Stimulated activated CD8-positive, alpha-beta memory T cell treated with anti-CD3 and anti-CD28 coated beads, Interleukin-7, amount 100 ng/mL, for 24 hours (primary cell): ENCODE measurements around the gene CACNG5.

Source experiments
- DNase-seq: peaks from one replicate; pipeline ENCODE4 v3.0.0-alpha.2; 2020; ENCODE audit warnings: low read depth

CACNG5 gene, protein sequence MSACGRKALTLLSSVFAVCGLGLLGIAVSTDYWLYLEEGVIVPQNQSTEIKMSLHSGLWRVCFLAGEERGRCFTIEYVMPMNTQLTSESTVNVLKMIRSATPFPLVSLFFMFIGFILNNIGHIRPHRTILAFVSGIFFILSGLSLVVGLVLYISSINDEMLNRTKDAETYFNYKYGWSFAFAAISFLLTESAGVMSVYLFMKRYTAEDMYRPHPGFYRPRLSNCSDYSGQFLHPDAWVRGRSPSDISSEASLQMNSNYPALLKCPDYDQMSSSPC

GRCh38 chr17:66834919-66835454 lies at the start of gene CACNG5:
Gene CACNG5, plus strand, starts transcription at chr17:66835117. Its CDS starts 42,216 bp downstream, at chr17:66877333.
- DNase-seq: no peak

DNA sequence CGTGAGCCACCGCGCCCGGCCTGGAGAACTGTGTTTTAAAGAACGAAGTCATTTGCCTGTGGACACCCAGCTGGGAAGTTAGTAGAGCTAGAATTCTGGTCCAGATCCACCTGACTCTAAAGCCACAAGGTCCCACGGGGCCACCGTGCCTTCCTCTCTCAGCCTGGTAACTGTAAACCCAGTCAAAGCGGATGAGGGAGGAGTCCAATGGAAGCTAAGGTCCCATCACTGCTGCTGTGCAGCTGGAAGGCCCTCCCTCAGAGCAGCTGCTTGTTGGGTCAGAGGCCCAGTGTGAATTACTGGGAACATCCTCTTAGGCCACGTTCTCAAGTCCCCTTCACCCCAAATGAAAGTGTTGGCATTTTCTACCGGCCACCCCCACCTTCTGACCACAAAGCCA lies 48.8 kb upstream of the CACNG5 start:
- DNase-seq: no peak

GRCh38 chr17:66787914-66788313 lies 47.0 kb upstream of the CACNG5 start:
- no peak for DNase-seq

GRCh38 chr17:66789093-66789492 lies 45.8 kb upstream of the CACNG5 start:
- DNase-seq: no peak

DNA sequence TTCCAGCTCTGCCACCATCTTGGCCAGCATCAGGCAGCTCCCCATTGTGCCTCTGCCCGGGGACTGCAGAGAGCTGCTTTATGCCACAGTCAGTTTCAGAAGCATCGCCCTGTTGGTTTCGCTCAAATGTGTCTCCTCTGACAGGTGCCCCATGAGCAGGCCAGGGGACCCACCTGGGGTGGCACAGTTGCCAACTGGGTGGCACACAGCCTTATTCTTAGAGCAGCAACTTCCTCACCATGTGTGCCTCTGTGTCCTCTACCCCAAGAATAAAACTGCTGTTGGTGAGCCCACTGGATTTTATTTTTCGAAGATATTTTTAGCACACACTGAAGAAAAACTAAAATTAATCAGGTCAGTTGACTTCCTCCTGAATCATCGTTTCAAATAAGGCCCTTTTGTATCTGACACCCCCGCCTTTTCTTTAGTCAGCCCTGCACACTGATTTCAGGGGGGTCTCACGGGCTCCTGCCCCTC lies 44.9 kb upstream of the CACNG5 start:
- DNase-seq: no peak

GRCh38 chr17:66790501-66791061 lies 44.3 kb upstream of the CACNG5 start:
- DNase-seq: no peak

DNA sequence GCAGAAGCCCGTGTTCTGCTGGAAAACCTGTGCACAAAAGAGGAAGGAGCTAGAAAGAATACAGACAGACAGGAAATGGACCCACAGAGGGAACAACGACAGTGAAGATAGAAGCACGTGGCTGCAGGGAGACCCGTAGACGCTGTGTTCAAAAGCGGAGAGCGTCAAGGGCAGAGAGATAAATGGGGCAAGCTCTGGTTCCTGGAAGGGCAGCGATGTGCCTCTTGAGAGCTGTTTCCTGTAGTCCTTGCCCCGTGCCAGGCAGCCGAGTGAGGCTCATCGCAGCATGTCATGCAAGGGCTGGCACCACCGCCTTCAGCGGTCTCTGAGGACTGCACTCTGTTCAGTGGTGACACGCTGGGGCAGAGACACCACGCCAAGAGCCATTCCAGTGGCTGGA lies 43.6 kb upstream of the CACNG5 start:
- no peak for DNase-seq

GRCh38 chr17:66793814-66794213 lies 41.1 kb upstream of the CACNG5 start:
- no peak for DNase-seq

- no peak for DNase-seq
Observed at GRCh38 chr17:66795486-66795885, 39.4 kb upstream of the CACNG5 start.

DNA sequence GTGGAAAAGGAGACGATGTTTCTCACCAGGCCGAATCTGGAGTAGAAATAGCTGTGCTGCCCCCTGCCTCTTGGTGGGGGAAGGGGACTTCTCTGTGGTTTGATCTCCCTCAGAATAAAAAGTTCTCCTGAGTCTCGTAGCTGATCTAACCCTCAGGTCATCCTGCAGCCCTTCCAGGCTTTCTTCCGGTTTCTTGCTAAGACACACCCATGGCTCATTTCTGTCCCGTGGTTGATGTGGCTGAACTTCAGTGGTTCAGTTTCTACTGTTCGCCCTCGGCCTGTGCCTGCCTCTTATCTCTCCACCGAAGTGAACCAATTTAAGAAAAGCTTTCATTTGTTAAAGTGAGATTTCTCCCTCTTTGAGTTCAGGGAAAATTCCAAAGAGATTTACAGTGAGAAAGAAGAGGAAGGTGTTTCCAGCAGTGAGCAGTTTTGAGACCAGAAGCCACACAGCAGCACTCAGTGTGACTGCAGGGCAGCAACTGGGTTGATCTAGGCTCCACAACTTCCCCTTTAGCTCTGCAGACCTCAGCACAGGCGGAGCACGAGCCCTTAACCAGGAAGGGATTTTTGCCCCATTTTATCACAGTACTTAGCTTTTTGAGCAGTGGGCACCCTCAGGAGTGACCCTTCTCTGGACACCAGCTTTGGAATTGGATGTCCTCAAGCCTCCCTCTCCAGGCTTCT lies 34.9 kb upstream of the CACNG5 start:
- no peak for DNase-seq

DNA sequence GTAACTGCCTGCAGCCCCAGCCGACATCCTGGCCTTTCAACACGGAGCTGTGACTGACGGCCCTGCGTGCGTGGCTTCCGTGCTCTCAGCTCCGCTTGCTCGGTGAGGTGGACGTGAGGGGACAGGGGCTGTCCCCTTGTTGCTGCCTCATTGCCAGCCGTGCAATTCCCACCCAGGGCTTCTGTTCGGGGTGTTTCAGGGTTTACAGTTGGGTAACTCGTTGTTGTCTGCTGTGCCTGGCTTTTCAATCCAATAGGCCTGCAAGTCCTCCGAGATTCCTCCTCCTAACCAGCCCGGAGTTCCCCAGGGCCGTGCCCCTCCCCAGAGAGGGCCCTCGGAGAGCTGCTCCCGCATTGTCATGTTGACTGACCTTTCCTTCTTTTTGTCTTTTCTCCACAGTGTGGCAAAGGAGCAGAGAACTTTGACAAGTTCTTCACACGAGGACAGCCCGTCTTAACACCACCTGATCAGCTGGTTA lies 31.4 kb upstream of the CACNG5 start:
- DNase-seq: no peak

GRCh38 chr17:66805567-66805966 lies 29.4 kb upstream of the CACNG5 start:
- no peak for DNase-seq

DNA sequence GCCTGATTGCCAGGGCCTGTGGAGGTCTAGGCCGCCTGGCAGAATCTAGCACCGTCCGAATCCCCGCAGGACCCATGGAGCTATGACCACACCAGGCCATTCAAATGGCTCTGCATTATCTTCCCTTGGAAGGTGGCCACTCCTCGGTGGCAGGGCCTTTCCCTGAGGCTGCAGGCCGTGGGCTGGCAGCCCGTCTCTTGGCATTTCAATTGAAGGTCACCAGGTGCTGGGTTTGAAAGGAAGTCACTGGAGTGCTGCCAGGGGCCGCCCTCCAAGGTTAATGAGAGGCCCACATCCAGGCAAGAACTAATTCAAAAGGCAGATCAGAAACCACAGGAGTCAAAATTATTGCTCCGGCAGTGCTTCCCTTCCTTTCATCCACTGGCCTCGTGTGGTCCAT lies 27.7 kb upstream of the CACNG5 start:
- DNase-seq: no peak

DNA sequence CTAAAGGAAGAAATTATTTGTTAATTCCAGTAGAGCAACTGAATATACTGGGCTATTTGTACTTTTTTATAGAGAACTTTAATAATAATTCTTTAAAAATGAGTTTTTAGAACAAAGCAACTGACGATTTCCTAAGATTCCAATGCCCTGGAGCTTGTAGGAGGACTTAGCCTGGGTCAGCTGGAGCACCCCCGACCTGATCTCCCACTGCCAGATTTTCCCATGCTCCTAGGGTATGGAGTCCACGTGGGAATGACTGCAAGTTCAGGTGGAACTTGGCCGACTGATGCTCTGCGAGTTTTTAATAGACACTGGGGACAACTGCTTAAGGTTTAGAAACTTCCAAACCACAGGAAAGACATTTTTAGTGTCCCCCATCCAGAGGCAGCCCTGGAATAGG lies 25.5 kb upstream of the CACNG5 start:
- no peak for DNase-seq

- DNase-seq: no peak
Observed at GRCh38 chr17:66810951-66811682, 23.8 kb upstream of the CACNG5 start.

DNA sequence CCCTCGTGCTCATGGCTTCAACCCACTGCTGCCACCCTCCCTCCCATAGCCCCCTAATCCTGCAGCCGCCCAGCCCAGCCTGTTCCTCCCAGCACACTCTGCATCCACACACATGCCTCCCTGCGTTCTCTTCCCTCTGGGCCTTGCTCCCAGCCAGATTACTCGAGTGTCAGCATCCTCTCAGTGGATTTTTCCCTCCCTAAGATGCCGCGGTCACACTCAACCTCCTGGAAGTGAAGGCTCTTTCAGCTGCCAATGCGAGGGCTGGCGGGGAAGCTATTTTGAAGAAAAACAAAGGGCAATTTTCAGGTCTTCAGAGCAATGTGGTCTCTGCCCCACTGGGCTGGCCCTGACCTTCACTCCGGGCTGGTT lies 23.2 kb upstream of the CACNG5 start:
- DNase-seq: no peak

- no peak for DNase-seq
Observed at GRCh38 chr17:66812571-66812970, 22.3 kb upstream of the CACNG5 start.

DNA sequence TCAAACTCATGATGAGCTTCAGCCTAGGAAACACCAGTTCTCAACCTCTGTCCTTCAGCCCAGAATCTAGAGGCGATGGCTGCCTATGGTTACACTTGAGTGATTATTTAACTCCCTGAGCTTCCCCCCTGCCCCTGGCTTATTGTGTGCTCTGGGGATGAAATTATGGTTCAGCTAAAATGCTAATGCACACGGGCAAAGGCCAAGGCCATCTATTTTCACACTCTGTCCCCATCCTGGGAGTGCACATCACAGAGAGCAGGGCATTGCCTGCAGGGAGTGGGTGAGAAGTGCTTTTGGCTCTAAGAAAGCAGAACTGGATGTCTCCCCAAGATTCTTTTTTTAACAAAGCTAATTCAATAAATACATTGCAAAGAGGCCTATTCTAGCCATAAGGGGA lies 21.6 kb upstream of the CACNG5 start:
- no peak for DNase-seq

- DNase-seq: no peak
Observed at GRCh38 chr17:66814026-66814425, 20.9 kb upstream of the CACNG5 start.

DNA sequence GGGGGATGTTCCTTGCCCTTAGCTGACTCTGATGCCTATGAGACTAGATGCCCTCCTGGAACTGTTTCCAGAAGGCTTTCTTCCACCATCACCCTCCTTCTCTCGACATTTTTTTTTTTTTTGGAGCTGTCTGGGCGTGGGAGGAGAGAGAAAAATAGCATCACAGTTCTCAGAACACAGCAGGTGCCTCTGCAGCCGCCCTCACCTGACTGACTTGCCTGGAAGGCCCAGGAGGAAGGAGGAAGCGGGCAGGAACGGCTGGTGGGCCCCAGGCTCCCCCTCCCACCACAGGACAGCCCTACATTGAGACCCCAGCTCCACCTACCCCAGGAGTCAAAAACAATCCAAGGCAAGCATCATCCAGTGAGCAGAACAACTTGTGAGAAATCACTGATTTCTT lies 20.3 kb upstream of the CACNG5 start:
- DNase-seq: no peak

DNA sequence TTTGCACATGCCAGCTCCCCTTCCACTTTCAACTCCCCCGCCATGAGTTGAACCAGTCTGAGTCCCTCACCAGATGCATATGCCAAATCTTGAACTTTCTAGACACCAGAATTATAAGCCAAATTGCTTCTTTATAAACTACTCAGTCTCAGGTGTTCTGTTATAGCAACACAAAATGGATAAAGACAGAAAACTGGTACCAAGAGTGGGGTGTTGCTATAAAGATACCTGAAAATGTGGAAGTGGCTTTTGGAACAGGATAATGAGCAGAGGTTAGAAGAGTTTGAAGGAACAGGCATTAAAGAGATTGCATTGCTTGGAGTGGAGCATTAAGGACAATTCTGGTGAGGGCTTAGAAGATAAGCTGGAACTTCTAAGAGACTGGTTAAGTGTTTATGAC lies 17.2 kb upstream of the CACNG5 start:
- no peak for DNase-seq

DNA sequence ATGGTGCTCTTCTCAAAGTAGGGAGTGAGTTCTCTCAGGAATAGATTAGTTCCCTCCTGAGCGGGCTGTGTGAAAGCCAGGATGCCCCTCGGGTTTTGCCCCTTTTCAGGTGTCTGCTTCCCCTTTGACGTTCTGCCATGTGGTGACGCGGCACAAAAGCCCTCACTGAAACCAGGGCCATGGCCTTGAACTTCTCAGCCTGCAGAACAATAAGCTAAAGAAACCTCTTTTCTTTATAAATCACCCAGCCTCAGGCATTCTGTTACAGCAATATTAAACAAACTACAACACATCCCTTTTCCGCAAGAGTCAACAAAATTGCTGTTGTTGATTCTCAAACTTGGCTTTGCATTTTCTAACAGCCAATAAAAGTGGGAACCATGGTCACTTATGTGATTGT lies 15.5 kb upstream of the CACNG5 start:
- no peak for DNase-seq
